PC-9 (cell line): ENCODE results near the gene TIGD6.

Experiments
- EZH2 ChIP-seq: fragments of 200-600 bp; sonication (generic); IDR thresholded peaks from 2 replicates; pipeline ENCODE4 v1.8.0; 2017; ENCODE audit warnings: antibody characterized with exemption, low read depth
- TF ChIP-seq, protein P1 (sequence below): fragments of 200-600 bp; sonication (generic); conservative IDR thresholded peaks from 2 replicates; pipeline ENCODE4 v1.6.1; 2017; ENCODE audit warnings: mixed run types, antibody characterized with exemption, mild to moderate bottlenecking, moderate library complexity

GRCh38 chr5:150038547-150038946, 38.1 kb upstream of the TIGD6 start:
- no peak for TF ChIP-seq EZH2
- TF ChIP-seq, protein P1, sequence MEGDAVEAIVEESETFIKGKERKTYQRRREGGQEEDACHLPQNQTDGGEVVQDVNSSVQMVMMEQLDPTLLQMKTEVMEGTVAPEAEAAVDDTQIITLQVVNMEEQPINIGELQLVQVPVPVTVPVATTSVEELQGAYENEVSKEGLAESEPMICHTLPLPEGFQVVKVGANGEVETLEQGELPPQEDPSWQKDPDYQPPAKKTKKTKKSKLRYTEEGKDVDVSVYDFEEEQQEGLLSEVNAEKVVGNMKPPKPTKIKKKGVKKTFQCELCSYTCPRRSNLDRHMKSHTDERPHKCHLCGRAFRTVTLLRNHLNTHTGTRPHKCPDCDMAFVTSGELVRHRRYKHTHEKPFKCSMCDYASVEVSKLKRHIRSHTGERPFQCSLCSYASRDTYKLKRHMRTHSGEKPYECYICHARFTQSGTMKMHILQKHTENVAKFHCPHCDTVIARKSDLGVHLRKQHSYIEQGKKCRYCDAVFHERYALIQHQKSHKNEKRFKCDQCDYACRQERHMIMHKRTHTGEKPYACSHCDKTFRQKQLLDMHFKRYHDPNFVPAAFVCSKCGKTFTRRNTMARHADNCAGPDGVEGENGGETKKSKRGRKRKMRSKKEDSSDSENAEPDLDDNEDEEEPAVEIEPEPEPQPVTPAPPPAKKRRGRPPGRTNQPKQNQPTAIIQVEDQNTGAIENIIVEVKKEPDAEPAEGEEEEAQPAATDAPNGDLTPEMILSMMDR = no peak
